HG02870 (cell line): ENCODE data around the gene GSTT4.
"Not testable (repeated sequence)": the region's sequence is repeated elsewhere in the genome, so short reads cannot be mapped to it uniquely, and the experiment has no call there.

Experiments
- ATAC-seq: cut with Tn5 transposase; IDR thresholded peaks from one replicate; pipeline ENCODE4 v1.9.1; 2021; ENCODE audit warnings: mild to moderate bottlenecking, moderate library complexity; ENCODE audit not compliant: unreplicated experiment

The GSTT4 gene

DNA sequence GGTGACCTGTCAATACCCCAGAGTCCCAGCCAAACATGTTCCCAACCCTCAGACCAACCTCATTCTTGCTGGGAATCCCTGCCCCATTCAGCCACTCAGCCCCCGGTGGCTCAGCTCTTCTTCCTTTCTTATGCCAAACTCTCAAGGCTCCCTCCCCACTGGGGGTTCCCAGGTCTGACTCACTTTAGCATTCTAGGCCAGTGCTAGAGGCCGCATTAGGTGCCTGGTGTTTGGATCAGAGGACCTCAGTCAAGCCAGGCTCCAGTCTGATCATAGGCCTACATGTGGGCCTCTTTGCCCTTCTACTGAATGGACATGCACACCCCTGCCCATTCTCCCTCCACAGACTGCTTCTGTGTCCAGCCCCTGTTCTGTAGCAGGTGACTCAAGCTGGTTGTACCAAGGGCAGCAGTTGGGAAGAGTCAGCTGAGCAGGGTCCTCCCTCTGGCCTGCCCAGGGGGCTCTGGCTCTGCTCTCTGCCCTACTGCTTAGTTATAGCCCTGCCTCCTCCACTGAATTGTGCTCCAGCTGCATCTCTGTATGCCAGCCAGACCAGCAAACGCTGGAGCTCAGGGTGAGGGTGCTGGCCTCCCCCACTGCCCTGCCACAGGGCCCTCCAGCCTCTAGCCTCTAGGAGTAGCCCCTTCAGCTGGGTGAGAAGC is 15.5 kb downstream of the GSTT4 start:
- ATAC-seq = not testable (repeated sequence)

DNA sequence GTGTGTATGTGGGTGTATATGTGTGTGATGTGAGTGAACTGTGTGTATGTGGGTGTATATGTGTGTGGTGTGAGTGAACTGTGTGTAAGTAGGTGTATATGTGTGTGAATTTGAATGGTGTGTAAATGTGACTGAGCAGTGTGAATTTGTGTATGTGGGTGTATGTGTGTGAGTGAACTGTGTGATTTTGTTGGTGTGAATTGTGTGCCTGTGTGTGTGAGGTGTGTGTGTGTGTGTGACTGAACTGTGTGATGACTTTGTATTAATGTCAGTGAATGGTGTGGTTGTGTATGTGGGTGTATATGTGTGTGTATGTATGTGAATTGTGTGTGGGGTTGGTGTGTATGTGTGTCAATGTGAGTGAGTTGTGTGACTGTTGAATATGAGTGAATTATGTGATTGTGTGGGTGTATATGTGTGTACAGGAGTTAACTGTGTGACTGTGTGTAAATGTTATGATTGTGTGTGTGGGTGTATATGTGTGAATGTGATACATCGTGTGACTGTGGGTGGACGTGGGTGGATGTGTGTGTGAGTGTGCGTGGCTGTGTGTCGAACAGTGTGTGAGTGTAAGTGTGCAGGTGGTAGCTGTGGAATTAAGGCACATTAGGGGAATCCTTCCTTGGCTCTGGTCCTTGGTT is 18.6 kb downstream of the GSTT4 start:
- not testable (repeated sequence) for ATAC-seq

DNA sequence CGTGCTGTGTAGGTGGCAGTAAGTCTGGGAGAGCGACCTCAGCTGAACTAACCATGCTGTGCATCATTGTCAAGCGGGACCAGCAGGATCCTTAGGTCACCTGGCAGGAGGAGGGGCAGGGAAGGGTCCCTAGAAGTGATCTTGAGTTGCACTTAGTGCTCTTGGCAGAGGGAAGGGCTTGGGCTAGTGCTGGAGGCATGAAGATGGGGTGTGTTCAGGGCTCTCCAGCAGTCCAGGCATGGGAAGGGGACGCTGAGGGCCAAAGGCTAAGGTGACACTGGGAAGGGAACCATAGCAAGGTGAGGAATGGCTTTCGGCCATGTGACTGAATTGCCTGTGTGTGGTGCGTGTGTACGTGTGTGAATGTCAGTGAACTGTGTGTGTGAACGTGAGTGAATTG is 19.2 kb downstream of the GSTT4 start:
- not testable (repeated sequence) for ATAC-seq

DNA sequence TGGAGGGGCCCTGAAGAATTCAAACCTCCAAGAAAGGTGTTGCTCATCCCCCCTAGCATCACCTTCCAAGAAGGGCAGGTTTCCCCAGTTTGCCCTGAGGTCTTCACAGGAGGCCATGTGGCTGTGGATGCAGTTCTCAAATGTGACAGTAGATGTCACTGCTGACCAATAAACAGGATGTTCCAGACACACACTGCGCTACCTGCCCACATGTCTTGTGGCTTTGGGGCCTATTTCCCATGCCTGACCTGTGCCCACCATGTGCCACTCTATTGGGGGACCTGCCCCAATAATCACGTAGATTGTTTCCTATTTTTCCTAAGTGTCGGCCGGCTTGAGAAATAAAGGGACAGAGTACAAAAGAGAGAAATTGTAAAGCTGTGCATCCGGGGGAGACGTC is 20.8 kb downstream of the GSTT4 start:
- ATAC-seq = no peak

DNA sequence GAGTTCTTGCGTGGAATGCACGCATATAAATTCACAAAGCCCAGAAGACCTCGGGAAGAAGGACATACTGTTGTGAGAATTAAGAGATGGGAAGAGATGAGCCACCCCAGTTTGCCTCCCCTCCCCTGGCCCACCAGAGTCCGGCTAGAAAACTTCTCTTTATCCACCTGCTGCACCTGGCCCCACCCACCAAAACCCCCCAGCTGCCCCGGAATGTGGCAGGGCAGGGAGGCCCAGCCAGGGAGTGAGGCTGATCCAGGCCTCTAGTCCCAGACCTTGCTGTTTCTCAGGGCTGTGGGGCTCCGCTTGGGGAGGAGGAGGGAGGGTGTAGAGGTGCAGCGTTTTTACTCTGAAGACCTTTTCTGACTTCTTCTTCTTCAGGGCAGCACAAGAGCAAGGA is 24.7 kb downstream of the GSTT4 start:
- ATAC-seq = not testable (repeated sequence)

DNA sequence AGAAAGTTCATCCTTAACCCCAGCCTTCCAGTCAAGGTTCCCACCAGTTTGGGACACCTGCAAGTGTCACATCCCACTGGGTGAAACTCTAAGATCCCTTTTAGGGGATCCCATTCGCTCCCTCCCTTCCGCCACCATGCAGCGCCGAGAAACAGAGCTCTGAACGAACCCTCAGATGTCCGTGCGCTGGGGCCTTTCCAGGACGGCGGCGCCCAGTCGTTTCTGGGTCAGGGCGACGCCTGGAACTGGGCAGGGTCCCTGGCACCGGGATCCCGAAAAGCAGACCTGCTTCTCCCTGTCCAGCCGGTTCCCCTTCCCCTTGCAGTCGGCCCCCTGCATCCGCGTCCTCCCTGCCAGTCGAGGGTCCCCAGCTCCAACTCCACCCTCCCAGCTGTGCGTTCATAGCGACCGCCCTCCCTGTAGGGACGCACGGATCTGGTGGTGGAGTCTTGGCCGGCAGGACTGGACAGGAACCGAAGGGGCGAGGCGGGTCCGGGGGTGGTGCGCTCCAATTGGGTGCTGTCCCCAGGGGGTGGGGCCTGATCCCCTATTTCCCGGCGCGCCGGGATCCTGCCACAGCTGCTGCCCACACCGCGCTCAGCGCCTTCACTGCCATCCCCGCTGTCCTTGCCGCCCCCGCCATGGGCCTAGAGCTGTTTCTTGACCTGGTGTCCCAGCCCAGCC is 25.6 kb downstream of the GSTT4 start, which contains the start of gene GSTT2:
Gene GSTT2, plus strand, starts transcription at position 578 of the 684 bp plus-strand sequence.
- ATAC-seq = not testable (repeated sequence)

DNA sequence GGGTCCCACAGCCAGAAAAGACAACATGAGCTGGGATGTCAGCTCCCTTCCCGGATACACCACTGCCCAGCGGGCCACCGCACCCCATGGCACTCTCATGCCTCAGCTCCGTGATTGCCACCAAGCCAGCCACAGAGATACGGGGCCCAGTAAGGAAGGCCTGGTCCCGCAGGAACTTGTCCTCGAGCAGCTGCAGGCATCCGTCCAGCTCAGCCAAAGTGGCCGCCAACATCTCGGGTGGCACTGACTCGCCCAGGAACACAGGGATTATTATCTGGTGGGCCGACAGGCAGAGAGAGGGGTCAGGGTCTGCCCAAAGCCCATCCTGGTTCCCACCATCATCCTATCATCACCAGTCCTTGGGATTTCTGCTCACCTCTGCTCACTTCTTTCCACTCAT is 27.9 kb downstream of the GSTT4 start:
- not testable (repeated sequence) for ATAC-seq

DNA sequence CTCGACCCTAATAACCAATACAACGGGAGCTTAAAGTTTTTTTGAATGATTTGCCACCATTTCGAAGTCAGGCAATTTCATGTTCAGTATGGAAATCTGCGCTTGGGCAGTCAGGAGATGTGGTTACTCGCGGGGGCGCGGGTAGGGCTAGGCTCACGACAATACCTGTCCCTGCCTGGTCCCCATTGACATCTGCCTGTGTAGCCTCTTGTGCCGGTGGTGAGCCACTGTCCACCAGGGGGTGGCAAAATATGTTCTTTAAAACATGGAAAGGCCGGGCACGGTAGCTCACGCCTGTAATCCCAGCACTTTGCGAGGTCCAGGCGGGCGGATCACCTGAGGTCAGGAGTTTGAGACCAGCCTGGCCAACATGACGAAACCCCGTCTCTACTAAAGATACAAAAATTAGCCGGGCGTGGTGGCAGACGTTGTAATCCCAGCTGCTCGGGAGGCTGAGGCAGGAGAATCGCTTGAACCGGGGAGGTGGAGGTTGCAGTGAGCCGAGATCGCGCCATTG is 30.4 kb downstream of the GSTT4 start:
- peak; percentile 13 for ATAC-seq

DNA sequence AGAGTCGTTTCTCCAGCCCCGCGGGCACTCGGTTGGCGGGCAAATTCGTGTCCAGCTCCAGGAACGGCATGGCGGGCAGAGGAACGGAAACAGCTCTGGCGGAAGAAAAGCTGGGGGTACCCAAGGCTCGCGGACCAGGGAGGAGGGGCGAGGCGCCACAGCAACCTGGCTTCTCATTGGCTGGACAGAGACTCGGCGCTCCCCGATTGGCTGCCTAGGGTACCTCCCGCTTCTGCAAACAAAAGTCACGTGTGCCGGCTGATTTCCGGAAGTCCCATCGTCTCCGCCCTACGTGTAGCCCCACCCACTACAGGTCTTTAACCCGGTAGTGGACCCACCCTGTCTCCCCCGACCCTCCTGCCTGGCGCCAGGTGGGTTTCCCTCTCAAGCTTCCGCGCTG is 30.9 kb downstream of the GSTT4 start, which contains the start of gene DDT:
Gene DDT, minus strand, starts transcription at position 97 of the 400 bp plus-strand sequence. Its CDS starts 27 bp downstream, at position 70.
- ATAC-seq = peak; percentile 89

DNA sequence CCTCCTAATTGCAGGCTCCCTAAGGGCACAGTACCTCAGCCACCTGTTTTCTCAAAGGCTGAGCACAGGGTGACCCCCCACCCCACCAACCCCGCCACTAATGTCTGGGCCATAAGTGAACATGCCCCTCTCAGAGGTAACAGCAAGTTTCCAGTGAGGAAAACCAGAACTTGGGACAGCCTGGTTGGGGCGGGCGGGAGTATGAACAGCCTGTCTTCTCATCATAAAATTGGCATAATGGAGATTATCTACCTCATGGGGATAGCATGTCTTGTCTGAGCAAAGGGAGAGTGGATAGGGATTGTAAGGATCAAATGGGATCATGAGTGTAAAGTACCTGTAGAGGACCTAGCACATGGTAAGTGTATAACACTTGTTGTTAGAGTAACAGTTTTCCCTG is 33.3 kb downstream of the GSTT4 start:
- ATAC-seq = not testable (repeated sequence)

DNA sequence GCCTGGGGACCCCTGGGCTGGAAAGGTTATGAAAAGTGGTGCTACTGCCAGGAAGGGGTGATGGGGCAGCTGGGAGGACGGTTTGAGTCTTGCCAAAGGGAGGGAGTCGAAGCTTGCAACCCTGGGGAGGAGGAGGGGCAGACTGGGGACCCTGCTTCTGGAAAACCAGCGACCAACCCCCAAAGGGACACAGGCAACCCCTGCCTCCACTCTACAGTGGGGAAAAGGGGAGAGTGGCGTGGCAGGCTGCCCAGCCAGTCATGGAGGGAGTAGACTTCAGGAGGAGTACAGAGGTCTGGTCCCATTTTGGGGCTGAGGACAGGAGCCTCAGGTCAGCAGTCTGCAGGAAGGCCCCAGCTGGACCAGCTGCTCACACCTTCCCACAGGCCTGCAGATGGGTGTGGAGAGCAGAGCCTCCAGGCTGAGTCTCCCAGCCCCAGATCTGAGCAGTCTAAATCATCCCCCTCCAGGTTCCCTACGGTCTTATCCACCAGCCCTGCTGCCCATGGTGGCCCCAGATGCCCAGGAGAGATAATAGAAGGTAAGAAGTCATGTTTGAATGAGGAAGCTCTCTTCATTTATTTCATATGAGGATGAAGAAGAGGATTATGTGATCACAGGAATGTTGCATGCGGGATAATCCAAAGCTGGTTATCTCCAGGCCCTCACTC is 34.3 kb downstream of the GSTT4 start:
- ATAC-seq = no peak

DNA sequence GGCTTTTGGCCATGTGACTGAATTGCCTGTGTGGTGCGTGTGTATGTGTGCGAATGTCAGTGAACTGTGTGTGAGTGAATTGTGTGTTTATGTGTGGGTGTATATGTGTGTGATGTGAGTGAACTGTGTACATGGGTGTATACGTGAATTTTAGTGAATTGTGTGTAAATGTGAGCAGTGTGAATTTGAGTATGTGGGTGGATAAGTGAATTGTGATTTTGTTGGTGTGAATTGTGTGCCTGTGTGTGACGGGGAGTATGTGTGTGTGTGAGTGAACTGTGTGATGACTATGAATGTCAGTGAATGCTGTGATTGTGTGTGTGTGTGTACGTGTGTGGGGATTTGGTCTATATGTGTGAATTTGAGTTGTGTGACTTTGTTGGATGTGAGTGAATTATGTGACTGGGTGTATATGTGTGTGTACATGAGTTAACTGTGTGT is 35.0 kb downstream of the GSTT4 start:
- no peak for ATAC-seq

DNA sequence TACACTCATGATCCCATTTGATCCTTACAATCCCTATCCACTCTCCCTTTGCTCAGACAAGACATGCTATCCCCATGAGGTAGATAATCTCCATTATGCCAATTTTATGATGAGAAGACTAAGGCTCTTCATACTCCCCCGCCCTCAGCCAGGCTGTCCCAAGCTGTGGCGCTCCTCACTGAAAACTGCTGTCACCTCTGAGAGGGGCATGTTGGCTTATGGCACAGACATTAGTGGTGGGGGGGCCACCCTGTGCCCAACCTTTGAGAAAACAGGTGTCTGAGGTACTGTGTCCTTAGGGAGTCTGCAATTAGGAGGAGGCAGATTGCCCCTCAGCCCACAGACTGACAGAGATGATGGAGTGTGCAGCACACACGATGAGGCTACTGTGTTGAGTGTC is 36.2 kb downstream of the GSTT4 start:
- no peak for ATAC-seq

DNA sequence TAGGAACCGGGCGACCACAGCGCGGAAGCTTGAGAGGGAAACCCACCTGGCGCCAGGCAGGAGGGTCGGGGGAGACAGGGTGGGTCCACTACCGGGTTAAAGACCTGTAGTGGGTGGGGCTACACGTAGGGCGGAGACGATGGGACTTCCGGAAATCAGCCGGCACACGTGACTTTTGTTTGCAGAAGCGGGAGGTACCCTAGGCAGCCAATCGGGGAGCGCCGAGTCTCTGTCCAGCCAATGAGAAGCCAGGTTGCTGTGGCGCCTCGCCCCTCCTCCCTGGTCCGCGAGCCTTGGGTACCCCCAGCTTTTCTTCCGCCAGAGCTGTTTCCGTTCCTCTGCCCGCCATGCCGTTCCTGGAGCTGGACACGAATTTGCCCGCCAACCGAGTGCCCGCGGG is 38.7 kb downstream of the GSTT4 start, which contains the start of gene DDTL:
Gene DDTL, plus strand, starts transcription at position 321 of the 400 bp plus-strand sequence. Its CDS starts 27 bp downstream, at position 348.
- peak; percentile 91 for ATAC-seq

DNA sequence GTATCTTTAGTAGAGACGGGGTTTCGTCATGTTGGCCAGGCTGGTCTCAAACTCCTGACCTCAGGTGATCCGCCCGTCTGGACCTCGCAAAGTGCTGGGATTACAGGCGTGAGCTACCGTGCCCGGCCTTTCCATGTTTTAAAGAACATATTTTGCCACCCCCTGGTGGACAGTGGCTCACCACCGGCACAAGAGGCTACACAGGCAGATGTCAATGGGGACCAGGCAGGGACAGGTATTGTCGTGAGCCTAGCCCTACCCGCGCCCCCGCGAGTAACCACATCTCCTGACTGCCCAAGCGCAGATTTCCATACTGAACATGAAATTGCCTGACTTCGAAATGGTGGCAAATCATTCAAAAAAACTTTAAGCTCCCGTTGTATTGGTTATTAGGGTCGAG is 39.2 kb downstream of the GSTT4 start:
- ATAC-seq = not testable (repeated sequence)

DNA sequence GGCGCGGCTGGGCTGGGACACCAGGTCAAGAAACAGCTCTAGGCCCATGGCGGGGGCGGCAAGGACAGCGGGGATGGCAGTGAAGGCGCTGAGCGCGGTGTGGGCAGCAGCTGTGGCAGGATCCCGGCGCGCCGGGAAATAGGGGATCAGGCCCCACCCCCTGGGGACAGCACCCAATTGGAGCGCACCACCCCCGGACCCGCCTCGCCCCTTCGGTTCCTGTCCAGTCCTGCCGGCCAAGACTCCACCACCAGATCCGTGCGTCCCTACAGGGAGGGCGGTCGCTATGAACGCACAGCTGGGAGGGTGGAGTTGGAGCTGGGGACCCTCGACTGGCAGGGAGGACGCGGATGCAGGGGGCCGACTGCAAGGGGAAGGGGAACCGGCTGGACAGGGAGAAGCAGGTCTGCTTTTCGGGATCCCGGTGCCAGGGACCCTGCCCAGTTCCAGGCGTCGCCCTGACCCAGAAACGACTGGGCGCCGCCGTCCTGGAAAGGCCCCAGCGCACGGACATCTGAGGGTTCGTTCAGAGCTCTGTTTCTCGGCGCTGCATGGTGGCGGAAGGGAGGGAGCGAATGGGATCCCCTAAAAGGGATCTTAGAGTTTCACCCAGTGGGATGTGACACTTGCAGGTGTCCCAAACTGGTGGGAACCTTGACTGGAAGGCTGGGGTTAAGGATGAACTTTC is 44.0 kb downstream of the GSTT4 start, which contains the start of gene GSTT2B:
Gene GSTT2B, minus strand, starts transcription at position 112 of the 688 bp plus-strand sequence. Its CDS starts 64 bp downstream, at position 48.
- ATAC-seq = not testable (repeated sequence)

DNA sequence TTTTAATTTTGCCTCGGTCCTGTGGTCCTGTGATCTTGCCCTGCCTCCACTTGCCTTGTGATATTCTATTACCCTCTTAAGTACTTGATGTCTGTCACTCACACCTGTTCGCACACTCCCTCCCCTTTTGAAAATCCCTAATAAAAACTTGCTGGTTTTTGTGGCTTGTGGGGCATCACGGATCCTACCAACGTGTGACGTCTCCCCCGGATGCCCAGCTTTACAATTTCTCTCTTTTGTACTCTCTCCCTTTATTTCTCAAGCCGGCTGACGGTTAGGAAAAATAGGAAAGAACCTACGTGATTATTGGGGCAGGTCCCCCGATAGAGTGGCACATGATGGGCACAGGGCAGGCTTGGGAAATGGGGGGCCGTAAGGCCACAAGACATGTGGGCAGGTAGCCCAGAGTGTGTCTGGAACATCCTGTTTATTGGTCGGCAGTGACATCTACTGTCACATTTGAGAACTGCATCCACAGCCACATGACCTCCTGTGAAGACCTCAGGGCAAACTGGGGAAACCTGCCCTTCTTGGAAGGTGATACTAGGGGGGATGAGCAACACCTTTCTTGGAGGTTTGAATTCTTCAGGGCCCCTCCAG is 48.9 kb downstream of the GSTT4 start:
- ATAC-seq = not testable (repeated sequence)

DNA sequence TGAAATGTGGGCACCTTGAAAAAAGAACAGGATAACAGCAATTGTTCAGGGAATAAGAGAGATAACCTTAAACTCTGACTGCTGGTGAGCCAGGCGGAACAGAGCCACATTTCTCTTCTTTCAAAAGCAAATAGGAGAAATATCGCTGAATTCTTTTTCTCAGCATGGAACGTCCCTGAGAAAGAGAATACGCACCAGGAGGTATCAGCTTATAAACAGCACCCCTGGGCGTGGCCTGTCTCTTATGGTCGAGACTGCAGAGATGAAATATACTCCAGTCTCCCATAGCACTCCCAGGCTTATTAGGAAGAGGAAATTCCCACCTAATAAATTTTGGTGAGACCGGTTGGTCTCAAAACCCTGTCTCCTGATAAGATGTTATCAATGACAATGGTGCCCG is 49.4 kb downstream of the GSTT4 start:
- not testable (repeated sequence) for ATAC-seq

DNA sequence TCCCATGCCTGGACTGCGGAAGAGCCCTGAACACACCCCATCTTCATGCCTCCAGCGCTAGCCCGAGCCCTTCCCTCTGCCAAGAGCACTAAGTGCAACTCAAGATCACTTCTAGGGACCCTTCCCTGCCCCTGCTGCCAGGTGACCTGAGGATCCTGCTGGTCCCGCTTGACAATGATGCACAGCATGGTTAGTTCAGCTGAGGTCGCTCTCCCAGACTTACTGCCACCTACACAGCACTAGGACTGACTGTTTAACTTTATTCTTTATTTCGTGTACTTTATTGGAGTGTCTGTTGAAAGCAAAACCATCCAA is 50.3 kb downstream of the GSTT4 start:
- ATAC-seq = not testable (repeated sequence)
